GM19463 (cell line): ENCODE data around the gene GAPVD1.
A peak's percentile ranks its signal among the peaks of the same experiment; 100 is the strongest.
"Not testable (repeated sequence)": the region's sequence is repeated elsewhere in the genome, so short reads cannot be mapped to it uniquely, and the experiment has no call there.

Experiments used
- ATAC-seq: cut with Tn5 transposase; IDR thresholded peaks from one replicate; pipeline ENCODE4 v1.9.1; 2021; ENCODE audit warnings: mild to moderate bottlenecking, moderate library complexity; ENCODE audit not compliant: unreplicated experiment

Gene GAPVD1

GRCh38 chr9:125366676-125367075 lies 105.0 kb downstream of the GAPVD1 start:
- ATAC-seq: no peak

GRCh38 chr9:125370786-125371185 lies 109.2 kb downstream of the GAPVD1 start:
- ATAC-seq: no peak

- no peak for ATAC-seq
Observed at GRCh38 chr9:125372441-125373226, 111.0 kb downstream of the GAPVD1 start.

- ATAC-seq: peak; percentile 61
Observed at GRCh38 chr9:125374443-125375309, 113.0 kb downstream of the GAPVD1 start.

- ATAC-seq: no peak
Observed at GRCh38 chr9:125375820-125376219, 114.2 kb downstream of the GAPVD1 start.

GRCh38 chr9:125376261-125377226 lies 114.9 kb downstream of the GAPVD1 start:
- ATAC-seq: no peak

- no peak for ATAC-seq
Observed at GRCh38 chr9:125377584-125378250, 116.1 kb downstream of the GAPVD1 start.

GRCh38 chr9:125378778-125379177 lies 117.2 kb downstream of the GAPVD1 start:
- ATAC-seq: no peak

GRCh38 chr9:125379208-125379607 lies 117.6 kb downstream of the GAPVD1 start:
- no peak for ATAC-seq

GRCh38 chr9:125380406-125380805 lies 118.8 kb downstream of the GAPVD1 start:
- no peak for ATAC-seq

GRCh38 chr9:125387861-125388524 lies 126.4 kb downstream of the GAPVD1 start:
- ATAC-seq: no peak

GRCh38 chr9:125388978-125389377 lies 127.4 kb downstream of the GAPVD1 start:
- ATAC-seq: no peak

GRCh38 chr9:125391704-125392103 lies 130.1 kb downstream of the GAPVD1 start:
- ATAC-seq: no peak

- ATAC-seq: peak; percentile 70
Observed at GRCh38 chr9:125393426-125393825, 131.8 kb downstream of the GAPVD1 start.

GRCh38 chr9:125396799-125397198 lies 135.2 kb downstream of the GAPVD1 start:
- no peak for ATAC-seq

- ATAC-seq: no peak
Observed at GRCh38 chr9:125397736-125398135, 136.1 kb downstream of the GAPVD1 start.

GRCh38 chr9:125398243-125398642 lies 136.6 kb downstream of the GAPVD1 start:
- ATAC-seq: no peak

GRCh38 chr9:125399165-125399564 lies 137.5 kb downstream of the GAPVD1 start:
- ATAC-seq: no peak

- ATAC-seq: no peak
Observed at GRCh38 chr9:125399666-125400065, 138.0 kb downstream of the GAPVD1 start.

- not testable (repeated sequence) for ATAC-seq
Observed at GRCh38 chr9:125400232-125400631, 138.6 kb downstream of the GAPVD1 start.
